Activated B cell treated with CpG ODN at 0.5 μM for 24 hours (primary cell): ENCODE data around the gene BBS12. TPM values are rescaled to one million over a fixed set of nuclear protein-coding genes. Genes with fewer than 3 reads are reported as not detected.

Experiments
- ATAC-seq: fragments of 200-7000 bp; cut with Tn5 transposase; one replicate; pipeline ENCODE4 v1.10.0; 2021; ENCODE audit warnings: low read depth, mild to moderate bottlenecking, moderate library complexity
- CTCF ChIA-PET: fragments of 350-600 bp; sonication (Branson Sonifier 250); formaldehyde crosslinking; loops from one replicate; lab custom pipeline; 2021; ENCODE audit warnings: antibody characterized with exemption; lab: Charles Lee
- POLR2A ChIA-PET: fragments of 350-600 bp; sonication (Branson Sonifier 250); formaldehyde crosslinking; loops from one replicate; lab custom pipeline; 2021; ENCODE audit warnings: antibody characterized with exemption; lab: Charles Lee
- DNase-seq: peaks from one replicate; pipeline ENCODE4 v3.0.0; 2022
- H3K27ac Mint-ChIP-seq: one replicate; pipeline ENCODE4 v1.8.0; 2020; ENCODE audit warnings: mixed read lengths
- H3K27me3 Mint-ChIP-seq: one replicate; pipeline ENCODE4 v1.8.0; 2021; ENCODE audit warnings: mixed read lengths
- H3K36me3 Mint-ChIP-seq: one replicate; pipeline ENCODE4 v1.8.0; 2021; ENCODE audit warnings: low read depth, mixed read lengths
- H3K4me1 Mint-ChIP-seq: one replicate; pipeline ENCODE4 v1.8.0; 2021; ENCODE audit warnings: mixed read lengths
- H3K4me3 Mint-ChIP-seq: one replicate; pipeline ENCODE4 v1.8.0; 2020; ENCODE audit warnings: mild to moderate bottlenecking, mixed read lengths
- H3K9me3 Mint-ChIP-seq: one replicate; pipeline ENCODE4 v1.8.0; 2020; ENCODE audit warnings: mixed read lengths
- CTCF ChIP-seq: fragments of 200-600 bp; IDR thresholded peaks from one replicate; pipeline ENCODE4 v1.8.0; 2022; ENCODE audit warnings: antibody characterized with exemption, mild to moderate bottlenecking
- intact Hi-C: fragments of 100-400 bp; cut with micrococcal nuclease; formaldehyde crosslinking; loops from one replicate; pipeline ENCODE4 v1.15.1; 2024
- total RNA-seq: library from RNA; stranded (reverse); gene quantifications from 2 replicates; pipeline ENCODE4 v1.2.3, GENCODE V29; 2022

BBS12 gene
- total RNA-seq, 1 donor from 2014 or later = 3.3 TPM

GRCh38 chr4:122755675-122756074, 23.2 kb downstream of the BBS12 start:
- ChIA-PET POLR2A (no interaction called here), CTCF (interaction anchor here (0.6 to 3.4 kb wide), 6 partner anchors 12 to 176 kb away, joined by 3 to 17 read pairs (median 6); no protein-coding TSS in a partner anchor)
- no peaks in the 10 kb centered on the region for H3K36me3 Mint-ChIP-seq
- no peak overlapping the region for H3K4me3 Mint-ChIP-seq
- H3K27me3 Mint-ChIP-seq = peaks cover 14% of the 10 kb centered on the region
- H3K9me3 Mint-ChIP-seq = no peaks in the 10 kb centered on the region
- no peak for DNase-seq
- intact Hi-C loops = loop anchor here (5.0 kb wide), 1 partner anchor 72 kb away; the partner anchor contains the start of gene FGF2
- TF ChIP-seq CTCF = no peak
- H3K4me1 Mint-ChIP-seq = peaks cover 5% of the 10 kb centered on the region
- H3K27ac Mint-ChIP-seq = no peak overlapping the region
- ATAC-seq = no peak

- TF ChIP-seq CTCF = peak; percentile 74
- H3K36me3 Mint-ChIP-seq = no peaks in the 10 kb centered on the region
- no peak overlapping the region for H3K27ac Mint-ChIP-seq
- H3K9me3 Mint-ChIP-seq = no peaks in the 10 kb centered on the region
- H3K27me3 Mint-ChIP-seq = peaks cover 2% of the 10 kb centered on the region
- DNase-seq (no peak), ATAC-seq (no peak)
- CTCF ChIA-PET = interaction anchor here (0.7 to 1.8 kb wide), 16 partner anchors 8 to 903 kb away, joined by 3 to 32 read pairs (median 5); partner anchors contain the start of gene BBS12
- H3K4me1 Mint-ChIP-seq = peaks cover 22% of the 10 kb centered on the region
- POLR2A ChIA-PET = interaction anchor here (1.0 kb wide), 1 partner anchor 164 kb away, joined by 3 read pairs; the partner anchor contains the start of gene NUDT6
- H3K4me3 Mint-ChIP-seq = no peak overlapping the region
- intact Hi-C loops = loop anchor here (1.0 to 5.0 kb wide), 3 partner anchors 69 to 173 kb away; partner anchors contain the start of gene FGF2
Measured at GRCh38 chr4:122758033-122758432, 25.5 kb downstream of the BBS12 start.

- DNase-seq (no peak), ATAC-seq (no peak)
- H3K9me3 Mint-ChIP-seq = no peaks in the 10 kb centered on the region
- peaks cover 2% of the 10 kb centered on the region for H3K27me3 Mint-ChIP-seq
- H3K4me3 Mint-ChIP-seq = no peak overlapping the region
- TF ChIP-seq CTCF = no peak
- ChIA-PET POLR2A (no interaction called here), CTCF (interaction anchor here (0.6 to 0.9 kb wide), 2 partner anchors 65 to 171 kb away, joined by 3 read pairs; no protein-coding TSS in a partner anchor)
- intact Hi-C loops = loop anchor here (5.0 kb wide), 1 partner anchor 68 kb away; the partner anchor contains the start of gene FGF2
- H3K36me3 Mint-ChIP-seq = no peaks in the 10 kb centered on the region
- peaks cover 29% of the 10 kb centered on the region for H3K4me1 Mint-ChIP-seq
- H3K27ac Mint-ChIP-seq = no peak overlapping the region
Measured at GRCh38 chr4:122759639-122760310, 27.3 kb downstream of the BBS12 start.

- POLR2A ChIA-PET = no interaction called here
- peak overlapping the region; percentile 35 for H3K4me3 Mint-ChIP-seq
- H3K27me3 Mint-ChIP-seq = peaks cover 2% of the 10 kb centered on the region
- intact Hi-C loops = no loop called here
- no peaks in the 10 kb centered on the region for H3K36me3 Mint-ChIP-seq
- peak; percentile 37 for ATAC-seq
- H3K9me3 Mint-ChIP-seq = no peaks in the 10 kb centered on the region
- peaks cover 30% of the 10 kb centered on the region for H3K4me1 Mint-ChIP-seq
- TF ChIP-seq CTCF = no peak
- no peak for DNase-seq
- CTCF ChIA-PET = interaction anchor here (1.7 kb wide), 1 partner anchor 168 kb away, joined by 5 read pairs; no protein-coding TSS in a partner anchor
- H3K27ac Mint-ChIP-seq = no peak overlapping the region
Measured at GRCh38 chr4:122762520-122762919, 30.0 kb downstream of the BBS12 start.
